PC-9 (cell line): ENCODE results near the gene SCARB1.

Source experiments
- EZH2 ChIP-seq: fragments of 200-600 bp; sonication (generic); IDR thresholded peaks from 2 replicates; pipeline ENCODE4 v1.8.0; 2017; ENCODE audit warnings: antibody characterized with exemption, low read depth
- TF ChIP-seq, protein P1 (sequence below): fragments of 200-600 bp; sonication (generic); conservative IDR thresholded peaks from 2 replicates; pipeline ENCODE4 v1.6.1; 2017; ENCODE audit warnings: mixed run types, antibody characterized with exemption, mild to moderate bottlenecking, moderate library complexity

DNA sequence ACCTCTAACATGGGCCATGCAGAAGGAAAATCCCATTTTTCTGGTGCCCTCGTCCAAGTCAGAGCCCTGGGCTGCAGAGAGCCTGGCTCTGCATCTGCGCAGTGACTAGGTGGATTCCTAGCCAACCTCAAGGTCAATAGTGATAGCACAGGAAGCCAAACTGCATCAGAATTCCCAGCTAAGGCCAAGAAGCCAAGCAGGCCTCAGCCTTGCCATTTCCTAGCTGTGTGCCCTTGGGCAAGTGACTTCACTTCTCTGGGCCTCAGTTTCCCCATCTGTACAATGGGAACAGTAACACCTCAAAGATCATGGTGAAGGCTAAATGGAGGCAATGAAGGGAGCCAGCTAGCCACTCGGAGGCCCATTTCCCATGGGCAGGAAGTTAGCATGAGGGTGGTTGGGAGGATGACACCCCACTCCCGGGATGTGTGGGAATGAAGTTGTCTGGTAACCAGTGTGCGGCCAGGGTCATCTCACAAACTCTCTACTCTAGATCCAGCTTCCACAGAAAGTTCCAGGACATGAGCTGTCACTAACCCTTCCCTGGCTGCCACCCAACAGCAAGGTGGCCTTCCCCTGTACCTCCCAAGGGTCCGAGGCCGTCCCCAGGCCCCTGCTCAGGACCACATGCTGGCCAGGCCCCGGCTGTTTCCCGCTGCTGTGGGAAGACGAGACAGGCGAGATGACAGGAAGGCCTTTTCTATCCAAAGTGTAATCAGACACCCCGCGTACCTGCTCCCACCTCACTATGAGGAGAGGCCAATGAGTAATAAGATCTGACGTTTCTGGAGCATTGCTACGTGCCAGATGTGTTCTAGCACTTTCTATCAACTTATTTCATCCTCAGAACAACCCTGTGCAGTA lies 125.7 kb downstream of the SCARB1 start:
- TF ChIP-seq, protein P1, sequence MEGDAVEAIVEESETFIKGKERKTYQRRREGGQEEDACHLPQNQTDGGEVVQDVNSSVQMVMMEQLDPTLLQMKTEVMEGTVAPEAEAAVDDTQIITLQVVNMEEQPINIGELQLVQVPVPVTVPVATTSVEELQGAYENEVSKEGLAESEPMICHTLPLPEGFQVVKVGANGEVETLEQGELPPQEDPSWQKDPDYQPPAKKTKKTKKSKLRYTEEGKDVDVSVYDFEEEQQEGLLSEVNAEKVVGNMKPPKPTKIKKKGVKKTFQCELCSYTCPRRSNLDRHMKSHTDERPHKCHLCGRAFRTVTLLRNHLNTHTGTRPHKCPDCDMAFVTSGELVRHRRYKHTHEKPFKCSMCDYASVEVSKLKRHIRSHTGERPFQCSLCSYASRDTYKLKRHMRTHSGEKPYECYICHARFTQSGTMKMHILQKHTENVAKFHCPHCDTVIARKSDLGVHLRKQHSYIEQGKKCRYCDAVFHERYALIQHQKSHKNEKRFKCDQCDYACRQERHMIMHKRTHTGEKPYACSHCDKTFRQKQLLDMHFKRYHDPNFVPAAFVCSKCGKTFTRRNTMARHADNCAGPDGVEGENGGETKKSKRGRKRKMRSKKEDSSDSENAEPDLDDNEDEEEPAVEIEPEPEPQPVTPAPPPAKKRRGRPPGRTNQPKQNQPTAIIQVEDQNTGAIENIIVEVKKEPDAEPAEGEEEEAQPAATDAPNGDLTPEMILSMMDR: no peak
- TF ChIP-seq EZH2: no peak
